Adrenal gland (tissue), 5 donors: Measurements from ENCODE around the gene ZNF615.

ENCODE experiments used
- CTCF ChIP-seq, 6 experiments: fragments of 450-650 bp in 4 of 6; fragments of 200-600 bp in 2 of 6; sonication (generic) in 1 of 6; IDR thresholded peaks; 1 replicate in 5 of 6; 2 replicates in 1 of 6; pipeline versions ENCODE4 v1.5.1 to v1.8.0; 2016 to 2021; ENCODE audit warnings: antibody characterized with exemption in 6 of 6, mild to moderate bottlenecking in 2 of 6, moderate library complexity in 1 of 6
- POLR2A ChIP-seq, 2 donors: fragments of 450-650 bp; IDR thresholded peaks; one replicate each; pipeline ENCODE4 v1.6.1; 2017; ENCODE audit warnings: antibody characterized with exemption in 2 of 2, mild to moderate bottlenecking in 2 of 2, moderate library complexity in 1 of 2
- donor health status: DM: no; HTN: no; CAD: no.

- TF ChIP-seq CTCF (IDR thresholded peaks at IDR 0.05) (no peak), POLR2A (IDR thresholded peaks at IDR 0.05) (peak in 1 of 2 donors; percentile 63)
Observed at GRCh38 chr19:51986309-51987291, 21.4 kb downstream of the ZNF615 start, which contains the start of gene ZNF350.
